ENCODE results near the gene METRN.

METRN gene

DNA sequence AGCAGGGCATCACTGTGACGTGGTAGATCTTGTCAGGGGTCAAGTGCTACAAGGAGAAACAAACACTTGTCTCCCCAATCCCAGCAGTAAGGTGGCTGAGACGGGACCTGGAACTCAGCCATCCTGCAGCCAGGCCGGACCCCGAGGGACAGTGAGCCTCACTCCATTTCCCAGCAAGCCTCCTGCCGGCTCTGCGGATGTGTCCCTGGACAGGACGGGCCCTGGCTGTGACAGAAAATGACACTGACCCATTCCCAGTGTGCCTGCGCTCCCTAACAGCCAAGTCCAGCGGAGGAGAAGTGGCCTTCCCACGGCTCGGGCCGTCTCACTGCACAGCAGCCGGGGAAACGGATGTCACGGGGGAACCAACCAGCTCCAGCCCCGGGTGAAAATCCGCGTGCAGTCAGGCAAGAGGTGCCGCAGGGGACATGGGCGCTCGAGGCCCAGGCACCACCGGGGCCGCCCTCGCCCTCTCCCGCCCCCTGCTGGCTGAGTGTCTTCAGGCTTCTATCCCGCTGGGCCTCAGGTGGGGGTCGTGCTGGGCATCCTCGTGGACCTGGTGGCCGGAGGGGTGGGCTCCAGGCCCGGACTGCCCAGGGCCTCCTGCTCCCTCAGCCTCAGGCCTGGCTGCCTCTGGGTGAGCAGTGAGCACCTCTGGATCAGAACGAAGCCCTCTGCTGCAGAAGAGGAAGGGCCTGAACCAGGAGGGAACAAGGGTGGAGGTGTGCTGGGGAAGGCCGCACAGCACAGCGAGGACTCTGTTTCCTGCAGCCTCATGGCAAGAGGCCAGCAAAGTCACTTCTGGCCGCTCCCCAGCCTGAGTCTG, 18.7 kb downstream of the METRN start:
- Histone ChIP-seq H3K36me3 (ENCODE audit: insufficient read depth, low read length) (no peaks in the 10 kb centered on the region), H4K20me1 (ENCODE audit: insufficient read depth, low read length, poor library complexity, severe bottlenecking) (no peaks in the 10 kb centered on the region), H3K4me3 (ENCODE audit: low read length, poor library complexity, severe bottlenecking) (no peak overlapping the region), H3K9me2 (replicated peaks; ENCODE audit: low read depth, low read length) (no peaks in the 10 kb centered on the region), H3K4me2 (ENCODE audit: low read depth, low read length, poor library complexity, severe bottlenecking) (no peak overlapping the region), H3K4me1 (ENCODE audit: insufficient read depth, low read length, poor library complexity, severe bottlenecking) (no peaks in the 10 kb centered on the region), H3K9me3 (ENCODE audit: insufficient read depth, low read depth, low read length) (no peaks in the 10 kb centered on the region), H3K9ac (ENCODE audit: low read depth, low read length, poor library complexity, severe bottlenecking) (no peak overlapping the region), H2AFZ (ENCODE audit: low read length) (no peak overlapping the region), H3F3A (ENCODE audit: low read depth) (no peaks in the 10 kb centered on the region), H3K79me2 (ENCODE audit: insufficient read depth, low read length) (no peaks in the 10 kb centered on the region), H3K27me3 (ENCODE audit: insufficient read depth, low read length, poor library complexity, severe bottlenecking) (no peaks in the 10 kb centered on the region)
- TF ChIP-seq EZH2phosphoT487 (IDR thresholded peaks at IDR 0.05; ENCODE audit: borderline replicate concordance) = no peak
- TF ChIP-seq CTCF (conservative IDR thresholded peaks at IDR 0.05; ENCODE audit: low read length) = no peak

DNA sequence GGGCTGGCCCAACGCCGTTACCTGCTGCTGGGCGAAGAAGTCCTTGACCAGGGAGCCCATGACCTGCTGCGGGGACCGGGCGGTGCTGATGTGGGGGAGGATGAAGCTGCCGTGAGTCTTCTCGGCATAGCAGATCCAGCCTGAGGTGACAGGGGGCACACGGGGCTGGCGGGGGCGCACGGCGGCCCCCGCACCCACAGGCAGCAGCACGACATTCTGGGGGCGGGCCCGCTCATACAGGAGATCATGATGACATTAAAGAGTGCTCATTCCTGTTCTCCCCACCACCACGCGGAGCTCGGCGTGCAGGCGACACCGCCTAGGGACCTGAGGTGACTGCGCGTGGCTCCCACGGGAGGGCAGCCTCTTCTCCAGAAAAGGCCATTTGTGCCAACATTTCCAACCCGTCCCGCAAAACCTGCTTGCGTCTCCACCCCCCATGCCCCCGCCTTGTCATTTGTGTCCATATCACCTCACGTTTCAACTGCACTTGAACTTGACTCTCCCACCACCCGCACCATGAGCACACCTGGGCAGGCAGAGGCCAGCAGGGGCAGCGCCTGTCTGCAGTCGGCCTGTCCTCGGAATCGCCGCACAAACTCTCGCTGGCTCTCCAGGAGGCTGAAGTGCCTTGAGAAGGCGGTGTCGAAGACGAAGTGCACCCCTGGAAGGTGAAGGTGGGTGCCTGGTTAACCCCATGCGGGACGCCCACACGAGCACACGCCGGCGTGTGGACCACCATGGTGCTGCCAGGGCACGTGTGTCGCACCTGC, 19.5 kb downstream of the METRN start:
- H3K36me3 ChIP-seq (ENCODE audit: insufficient read depth, low read length) = no peaks in the 10 kb centered on the region
- H3K9me2 ChIP-seq (replicated peaks; ENCODE audit: low read depth, low read length) = no peaks in the 10 kb centered on the region
- no peaks in the 10 kb centered on the region for H3K27me3 ChIP-seq (ENCODE audit: insufficient read depth, low read length, poor library complexity, severe bottlenecking)
- no peaks in the 10 kb centered on the region for H3K79me2 ChIP-seq (ENCODE audit: insufficient read depth, low read length)
- H3K9me3 ChIP-seq (ENCODE audit: insufficient read depth, low read depth, low read length) = no peaks in the 10 kb centered on the region
- H3F3A ChIP-seq (ENCODE audit: low read depth) = no peaks in the 10 kb centered on the region
- H4K20me1 ChIP-seq (ENCODE audit: insufficient read depth, low read length, poor library complexity, severe bottlenecking) = no peaks in the 10 kb centered on the region
- no peaks in the 10 kb centered on the region for H3K4me1 ChIP-seq (ENCODE audit: insufficient read depth, low read length, poor library complexity, severe bottlenecking)
- no peak overlapping the region for H3K4me2 ChIP-seq (ENCODE audit: low read depth, low read length, poor library complexity, severe bottlenecking)
- H3K9ac ChIP-seq (ENCODE audit: low read depth, low read length, poor library complexity, severe bottlenecking) = no peak overlapping the region
- no peak for TF ChIP-seq EZH2phosphoT487 (IDR thresholded peaks at IDR 0.05; ENCODE audit: borderline replicate concordance)
- no peak for TF ChIP-seq CTCF (conservative IDR thresholded peaks at IDR 0.05; ENCODE audit: low read length)
- no peak overlapping the region for H3K4me3 ChIP-seq (ENCODE audit: low read length, poor library complexity, severe bottlenecking)
- H2AFZ ChIP-seq (ENCODE audit: low read length) = no peak overlapping the region

DNA sequence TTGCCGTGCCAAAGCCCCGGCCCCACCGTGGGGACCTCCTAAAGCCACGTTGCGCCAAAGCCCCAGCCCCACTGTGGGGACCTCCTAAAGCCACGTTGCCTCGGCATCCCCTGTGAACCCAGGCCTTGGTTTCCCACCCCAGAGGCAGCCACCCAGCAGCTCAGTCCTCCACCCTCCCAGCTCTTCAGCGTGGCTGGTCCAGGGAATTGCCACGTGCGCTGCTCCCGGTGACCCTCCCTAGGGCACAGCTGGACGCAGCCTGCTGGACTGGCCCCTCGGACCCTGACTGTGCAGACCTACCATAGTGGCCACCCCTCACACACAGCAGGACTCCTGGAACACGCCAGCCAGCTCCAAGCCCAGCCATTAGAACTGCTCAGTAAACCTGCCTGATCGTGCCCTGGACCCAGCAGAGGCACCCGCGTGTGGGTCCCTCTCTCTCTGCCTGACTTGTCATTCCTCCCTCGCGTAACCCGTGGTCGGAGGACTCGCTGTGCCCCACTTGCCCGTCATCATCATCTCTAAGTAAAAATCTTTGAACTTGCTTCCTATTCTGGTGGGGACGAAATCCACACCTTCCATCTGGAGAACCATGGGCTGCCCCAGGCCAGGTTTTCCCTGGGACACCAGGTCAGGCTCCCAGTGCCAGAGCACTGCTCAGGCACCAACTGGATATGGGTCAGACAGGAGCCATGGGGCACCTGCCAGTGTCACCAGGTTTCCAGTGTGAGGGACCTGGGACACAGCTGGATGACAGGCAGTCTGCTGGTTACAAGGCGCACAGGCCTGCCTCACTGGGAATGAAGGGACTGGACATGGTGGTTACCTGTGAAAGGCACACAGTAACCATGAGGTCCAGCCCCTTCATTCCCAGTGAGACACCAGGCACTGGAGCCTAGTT, 20.3 kb downstream of the METRN start:
- no peak for TF ChIP-seq CTCF (conservative IDR thresholded peaks at IDR 0.05; ENCODE audit: low read length)
- TF ChIP-seq EZH2phosphoT487 (IDR thresholded peaks at IDR 0.05; ENCODE audit: borderline replicate concordance) = no peak
- Histone ChIP-seq H3K4me3 (ENCODE audit: low read length, poor library complexity, severe bottlenecking) (no peak overlapping the region), H3K9me2 (replicated peaks; ENCODE audit: low read depth, low read length) (no peaks in the 10 kb centered on the region), H3K4me1 (ENCODE audit: insufficient read depth, low read length, poor library complexity, severe bottlenecking) (no peaks in the 10 kb centered on the region), H3K36me3 (ENCODE audit: insufficient read depth, low read length) (no peaks in the 10 kb centered on the region), H3K9me3 (ENCODE audit: insufficient read depth, low read depth, low read length) (no peaks in the 10 kb centered on the region), H3F3A (ENCODE audit: low read depth) (no peaks in the 10 kb centered on the region), H3K27me3 (ENCODE audit: insufficient read depth, low read length, poor library complexity, severe bottlenecking) (no peaks in the 10 kb centered on the region), H3K79me2 (ENCODE audit: insufficient read depth, low read length) (peaks cover 4% of the 10 kb centered on the region; the same call in 1 of the 2 replicates), H3K4me2 (ENCODE audit: low read depth, low read length, poor library complexity, severe bottlenecking) (no peak overlapping the region), H3K9ac (ENCODE audit: low read depth, low read length, poor library complexity, severe bottlenecking) (no peak overlapping the region), H2AFZ (ENCODE audit: low read length) (no peak overlapping the region), H4K20me1 (ENCODE audit: insufficient read depth, low read length, poor library complexity, severe bottlenecking) (no peaks in the 10 kb centered on the region)

All from Loucy (cell line).